Mucosa of rectum (tissue), 2 donors: Measurements from ENCODE around the gene EGLN3.
"Not testable (repeated sequence)": the region's sequence is repeated elsewhere in the genome, so short reads cannot be mapped to it uniquely, and the experiment has no call there.

Experiments used
- H3K27ac ChIP-seq, 2 donors: one replicate each; pipeline ENCODE4 v1.7.0; 2013; ENCODE audit warnings: inconsistent platforms in 2 of 2, low read depth in 2 of 2, low read length in 2 of 2
- H3K27me3 ChIP-seq, 2 donors: one replicate each; pipeline ENCODE4 v1.7.0; 2013; ENCODE audit warnings: low read length in 2 of 2; ENCODE audit not compliant: control insufficient read depth in 2 of 2, insufficient read depth in 2 of 2
- H3K36me3 ChIP-seq, 2 donors: one replicate each; pipeline ENCODE4 v1.7.0; 2013; ENCODE audit warnings: low read length in 2 of 2; ENCODE audit not compliant: control insufficient read depth in 2 of 2, insufficient read depth in 2 of 2
- H3K4me1 ChIP-seq, 2 donors: one replicate each; pipeline ENCODE4 v1.7.0; 2013; ENCODE audit warnings: low read length in 2 of 2, mild to moderate bottlenecking in 1 of 2; ENCODE audit not compliant: control insufficient read depth in 2 of 2, insufficient read depth in 2 of 2
- H3K4me3 ChIP-seq, 2 donors: one replicate each; pipeline ENCODE4 v1.7.0; 2013; ENCODE audit warnings: low read length in 2 of 2
- H3K9ac ChIP-seq, 2 donors: one replicate each; pipeline ENCODE4 v1.7.0; 2013; ENCODE audit warnings: low read length in 2 of 2, low read depth in 1 of 2, mild to moderate bottlenecking in 1 of 2
- H3K9me3 ChIP-seq, 2 donors: one replicate each; pipeline ENCODE4 v1.7.0; 2013; ENCODE audit warnings: low read length in 2 of 2; ENCODE audit not compliant: control insufficient read depth in 2 of 2
- donor health status: healthy.
- donor health status: Normal muscosa, but diverticular disease.

The EGLN3 gene

GRCh38 chr14:33929799-33930408, 21.0 kb downstream of the EGLN3 start:
- Histone ChIP-seq H3K27me3 (no peaks in the 10 kb centered on the region), H3K4me3 (no peak overlapping the region), H3K4me1 (peaks cover 3 to 11% of the 10 kb centered on the region in 2 donors), H3K9me3 (no peaks in the 10 kb centered on the region), H3K36me3 (peaks cover 17 to 20% of the 10 kb centered on the region in 2 donors), H3K9ac (no peak overlapping the region), H3K27ac (no peak overlapping the region)

DNA sequence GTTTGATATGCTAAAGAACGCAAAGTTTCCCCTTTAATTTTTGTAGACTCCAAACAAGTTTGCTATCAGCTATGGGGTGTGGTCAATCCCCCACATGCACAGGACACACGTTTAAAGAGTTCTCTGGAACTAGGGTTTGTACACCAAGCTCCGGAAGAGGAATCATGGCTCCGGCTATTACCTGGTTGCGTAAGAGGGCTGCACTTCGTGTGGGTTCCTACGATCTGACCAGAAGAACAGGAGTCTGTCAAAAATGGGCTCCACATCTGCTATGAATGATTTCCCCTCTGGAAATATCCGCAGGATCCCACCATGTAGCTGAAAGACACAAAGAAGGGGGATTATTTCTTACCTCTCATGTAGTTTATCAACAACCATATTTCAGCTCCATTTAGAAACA, 22.0 kb downstream of the EGLN3 start:
- Histone ChIP-seq H3K9ac (no peak overlapping the region), H3K36me3 (peaks cover 17 to 22% of the 10 kb centered on the region in 2 donors), H3K27ac (no peak overlapping the region), H3K4me1 (peaks cover 1 to 7% of the 10 kb centered on the region in 2 donors), H3K4me3 (no peak overlapping the region), H3K9me3 (no peaks in the 10 kb centered on the region), H3K27me3 (no peaks in the 10 kb centered on the region)

GRCh38 chr14:33927944-33928343, 22.9 kb downstream of the EGLN3 start:
- Histone ChIP-seq H3K4me3 (no peak overlapping the region), H3K36me3 (peaks cover 17 to 22% of the 10 kb centered on the region in 2 donors), H3K27ac (no peak overlapping the region), H3K9ac (no peak overlapping the region), H3K27me3 (no peaks in the 10 kb centered on the region), H3K9me3 (no peaks in the 10 kb centered on the region), H3K4me1 (no peaks in the 10 kb centered on the region)

DNA sequence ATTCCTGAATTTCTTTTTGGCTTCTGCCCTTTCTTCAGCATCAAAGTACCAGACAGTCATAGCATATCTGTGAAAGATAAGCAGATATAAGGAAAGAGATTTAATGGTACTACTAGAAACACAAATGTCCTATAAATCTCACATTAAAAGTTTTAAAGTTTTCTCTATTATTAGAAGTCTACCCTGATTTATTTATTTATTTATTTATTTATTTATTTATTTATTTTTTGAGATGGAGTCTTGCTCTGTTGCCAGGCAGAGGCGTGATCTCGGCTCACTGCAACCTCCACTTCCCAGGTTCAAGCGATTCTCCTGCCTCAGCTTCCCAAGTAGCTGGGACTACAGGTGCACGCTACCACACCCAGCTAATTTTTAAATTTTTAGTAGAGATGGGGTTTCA, 23.9 kb downstream of the EGLN3 start:
- not testable (repeated sequence) for H3K9me3 ChIP-seq, H3K9ac ChIP-seq, H3K27ac ChIP-seq, H3K4me1 ChIP-seq, H3K4me3 ChIP-seq, H3K27me3 ChIP-seq
- peaks cover 21 to 26% of the 10 kb centered on the region in 2 donors for H3K36me3 ChIP-seq

- H3K9ac ChIP-seq, result no peak overlapping the region
- H3K27me3 ChIP-seq, result no peaks in the 10 kb centered on the region
- H3K9me3 ChIP-seq, result no peaks in the 10 kb centered on the region
- H3K36me3 ChIP-seq, result peaks cover 21 to 26% of the 10 kb centered on the region in 2 donors
- H3K4me3 ChIP-seq, result no peak overlapping the region
- H3K4me1 ChIP-seq, result no peaks in the 10 kb centered on the region
- no peak overlapping the region for H3K27ac ChIP-seq
Observed at GRCh38 chr14:33925946-33926345, 24.9 kb downstream of the EGLN3 start.

GRCh38 chr14:33925235-33925634, 25.6 kb downstream of the EGLN3 start:
- no peak overlapping the region for H3K9ac ChIP-seq
- H3K36me3 ChIP-seq, result peaks cover 21 to 22% of the 10 kb centered on the region in 2 donors
- H3K27me3 ChIP-seq, result no peaks in the 10 kb centered on the region
- no peak overlapping the region for H3K4me3 ChIP-seq
- H3K4me1 ChIP-seq, result no peaks in the 10 kb centered on the region
- no peaks in the 10 kb centered on the region for H3K9me3 ChIP-seq
- H3K27ac ChIP-seq, result no peak overlapping the region

- peaks cover 21 to 22% of the 10 kb centered on the region in 2 donors for H3K36me3 ChIP-seq
- H3K27ac ChIP-seq, result no peak overlapping the region
- no peak overlapping the region for H3K4me3 ChIP-seq
Observed at GRCh38 chr14:33924566-33925100, 26.2 kb downstream of the EGLN3 start.

GRCh38 chr14:33922125-33922524, 28.7 kb downstream of the EGLN3 start:
- H3K4me3 ChIP-seq, result no peak overlapping the region
- no peaks in the 10 kb centered on the region for H3K27me3 ChIP-seq
- no peak overlapping the region for H3K27ac ChIP-seq
- H3K36me3 ChIP-seq, result peaks cover 16 to 18% of the 10 kb centered on the region in 2 donors
- H3K9me3 ChIP-seq, result no peaks in the 10 kb centered on the region
- no peak overlapping the region for H3K9ac ChIP-seq
- peaks cover 4% of the 10 kb centered on the region in 2 donors for H3K4me1 ChIP-seq

More at GRCh38 chr14:33924566-33925100, 26.2 kb downstream of the EGLN3 start:
- no peak overlapping the region for H3K9ac ChIP-seq
- H3K27me3 ChIP-seq, result no peaks in the 10 kb centered on the region
- no peaks in the 10 kb centered on the region for H3K4me1 ChIP-seq
- H3K9me3 ChIP-seq, result no peaks in the 10 kb centered on the region

- Histone ChIP-seq H3K9me3 (no peaks in the 10 kb centered on the region), H3K4me3 (no peak overlapping the region), H3K27ac (no peak overlapping the region), H3K4me1 (peaks cover 6 to 9% of the 10 kb centered on the region in 2 donors), H3K36me3 (peaks cover 3 to 5% of the 10 kb centered on the region in 2 donors), H3K27me3 (no peaks in the 10 kb centered on the region), H3K9ac (no peak overlapping the region)
Observed at GRCh38 chr14:33918256-33918655, 32.6 kb downstream of the EGLN3 start.

- no peaks in the 10 kb centered on the region for H3K27me3 ChIP-seq
- H3K4me3 ChIP-seq, result no peak overlapping the region
- H3K27ac ChIP-seq, result no peak overlapping the region
- peaks cover 3 to 5% of the 10 kb centered on the region in 2 donors for H3K36me3 ChIP-seq
- peaks cover 6 to 9% of the 10 kb centered on the region in 2 donors for H3K4me1 ChIP-seq
- H3K9me3 ChIP-seq, result no peaks in the 10 kb centered on the region
- H3K9ac ChIP-seq, result no peak overlapping the region
Observed at GRCh38 chr14:33917661-33918060, 33.2 kb downstream of the EGLN3 start.
